Endothelial cell of umbilical vein (primary cell): ENCODE data around the gene PPM1E. TPM values are rescaled to one million over a fixed set of nuclear protein-coding genes. Genes with fewer than 3 reads are reported as not detected.

Experiments used
- BruUV-seq: library from RNA; stranded (reverse); fragments of 400-500 nt; replicated peaks from 2 replicates; lab custom pipeline; 2021; lab: Mats Ljungman, UMichigan
- CTCF ChIA-PET: fragments of 300-600, 350-600 bp; sonication (Branson Sonifier 250); formaldehyde crosslinking; loops from one replicate; lab custom pipeline; 2021; ENCODE audit warnings: antibody characterized with exemption, inconsistent platforms; lab: Charles Lee
- POLR2A ChIA-PET: fragments of 300-600, 350-600 bp; sonication (Branson Sonifier 250); formaldehyde crosslinking; loops from one replicate; lab custom pipeline; 2021; ENCODE audit warnings: antibody characterized with exemption, inconsistent platforms; lab: Charles Lee
- DNase-seq: peaks from one replicate; pipeline ENCODE4 v3.0.0-alpha.2; 2011; ENCODE audit warnings: low read depth, low spot score
- FAIRE-seq: peaks from 2 replicates; lab custom pipeline; 2011; peaks lifted over from hg19 to GRCh38; lab: Jason Lieb, UNC
- H2AFZ ChIP-seq: 2 replicates; pipeline ENCODE4 v1.6.0; 2012; ENCODE audit warnings: low read depth, low read length, control low read depth, inconsistent platforms
- H3K27ac ChIP-seq: 2 replicates; pipeline ENCODE4 v1.5.1; 2011; ENCODE audit warnings: low read depth, mild to moderate bottlenecking, control low read depth, low read length, moderate library complexity; ENCODE audit not compliant: insufficient read depth
- H3K27me3 ChIP-seq, 2 experiments: 2 replicates each; pipeline versions ENCODE4 v1.6.0 to v1.6.1; 2011; ENCODE audit warnings: low read length in 2 of 2, mixed read lengths in 1 of 2; ENCODE audit not compliant: control insufficient read depth in 2 of 2, insufficient read depth in 2 of 2
- H3K36me3 ChIP-seq, 2 experiments: 2 replicates in 1 of 2; 3 replicates in 1 of 2; pipeline ENCODE4 v1.5.1; 2011; ENCODE audit warnings: low read length in 2 of 2, mild to moderate bottlenecking in 1 of 2, moderate library complexity in 1 of 2; ENCODE audit not compliant: control insufficient read depth in 2 of 2, insufficient read depth in 2 of 2; ENCODE audit errors: extremely low read depth in 1 of 2
- H3K4me1 ChIP-seq: 3 replicates; pipeline ENCODE4 v1.5.1; 2011; ENCODE audit warnings: mild to moderate bottlenecking, low read length; ENCODE audit not compliant: control insufficient read depth, insufficient read depth; ENCODE audit errors: extremely low read depth
- H3K4me2 ChIP-seq: 2 replicates; pipeline ENCODE4 v1.6.1; 2011; ENCODE audit warnings: low read length, control low read depth, mixed read lengths; ENCODE audit not compliant: insufficient read depth
- H3K4me3 ChIP-seq, 3 experiments: fragments of 200-600 bp in 1 of 3; sonication (generic), shearing (Covaris generic) in 1 of 3; replicated peaks in 1 of 3; 2 replicates each; pipeline ENCODE4 v1.5.1; 2011 to 2016; ENCODE audit warnings: control low read depth in 3 of 3, low read length in 3 of 3, mild to moderate bottlenecking in 2 of 3, inconsistent platforms in 1 of 3, low read depth in 1 of 3, moderate library complexity in 1 of 3; ENCODE audit not compliant: insufficient read depth in 1 of 3
- H3K79me2 ChIP-seq: 2 replicates; pipeline ENCODE4 v1.6.0; 2012; ENCODE audit warnings: low read length, inconsistent platforms; ENCODE audit not compliant: control insufficient read depth, insufficient read depth
- H3K9ac ChIP-seq: replicated peaks from 2 replicates; pipeline ENCODE3; 2011; ENCODE audit warnings: low read length, control low read depth; ENCODE audit not compliant: insufficient read depth; ENCODE audit errors: extremely low read depth
- H3K9me1 ChIP-seq: replicated peaks from 3 replicates; pipeline ENCODE4 v1.6.0; 2011; ENCODE audit warnings: mild to moderate bottlenecking, low read length; ENCODE audit not compliant: control insufficient read depth, insufficient read depth; ENCODE audit errors: extremely low read depth
- H3K9me3 ChIP-seq: replicated peaks from 2 replicates; pipeline ENCODE4 v1.5.1; 2012; ENCODE audit warnings: low read length, inconsistent platforms; ENCODE audit not compliant: control insufficient read depth, insufficient read depth
- H4K20me1 ChIP-seq: replicated peaks from 2 replicates; pipeline ENCODE3; 2011; ENCODE audit warnings: mild to moderate bottlenecking, low read length; ENCODE audit not compliant: control insufficient read depth, insufficient read depth; ENCODE audit errors: extremely low read depth
- EZH2 ChIP-seq: IDR thresholded peaks from 2 replicates; pipeline ENCODE4 v1.6.1; 2012; ENCODE audit warnings: borderline replicate concordance, low read depth, mild to moderate bottlenecking, moderate library complexity, low read length, inconsistent platforms; ENCODE audit not compliant: severe bottlenecking
- FOS ChIP-seq: IDR thresholded peaks from 2 replicates; pipeline ENCODE4 v1.6.1; 2011; ENCODE audit warnings: mild to moderate bottlenecking, low read length, moderate library complexity, borderline replicate concordance; ENCODE audit not compliant: insufficient read depth
- GATA2 ChIP-seq: IDR thresholded peaks from 2 replicates; pipeline ENCODE4 v1.7.0; 2011; ENCODE audit warnings: low read depth, mild to moderate bottlenecking, moderate library complexity, mixed read lengths, low read length; ENCODE audit not compliant: insufficient read length, insufficient read depth
- JUN ChIP-seq: IDR thresholded peaks from 2 replicates; pipeline ENCODE4 v1.6.1; 2011; ENCODE audit warnings: borderline replicate concordance, low read depth; ENCODE audit not compliant: insufficient read length, insufficient read depth
- MYC ChIP-seq: IDR thresholded peaks from one replicate; pipeline ENCODE4 v1.6.1; 2011; ENCODE audit warnings: mild to moderate bottlenecking, low read depth, low read length
- POLR2A ChIP-seq: IDR thresholded peaks from 2 replicates; pipeline ENCODE4 v1.6.1; 2012; ENCODE audit warnings: low read depth, mild to moderate bottlenecking, control low read depth, low read length
- POLR2AphosphoS5 ChIP-seq: IDR thresholded peaks from 2 replicates; pipeline ENCODE4 v1.6.1; 2012; ENCODE audit warnings: low read depth, mild to moderate bottlenecking, control low read depth, low read length, moderate library complexity; ENCODE audit not compliant: insufficient read depth
- dilution Hi-C: fragments of 300-500 bp; cut with MboI; formaldehyde crosslinking; loops from one replicate; pipeline ENCODE4 v1.15.0; 2019; ENCODE audit warnings: low sequenced_read_pairs; ENCODE audit not compliant: extremely low pct_ligation_motif_present
- intact Hi-C: fragments of 100-400 bp; cut with micrococcal nuclease; formaldehyde crosslinking; loops from one replicate; pipeline ENCODE4 v1.10.0; 2022
- polyA plus RNA-seq, 4 experiments: library from polyadenylated mRNA; depleted of rRNA in 3 of 4; stranded (reverse) in 3 of 4; unstranded in 1 of 4; fragments of >200 nt; gene quantifications; 2 replicates each; pipeline versions ENCODE4 v1.2.1 to v1.2.3, GENCODE V29; 2011 to 2012; ENCODE audit warnings: missing spikeins in 1 of 4
- total RNA-seq: library from RNA; stranded (reverse); gene quantifications from 2 replicates; pipeline ENCODE4 v1.2.3, GENCODE V29; 2021
- TF ChIP-seq, protein P1 (sequence below), 2 donors: IDR thresholded peaks; 1 replicate in 1 of 2; 2 replicates in 1 of 2; pipeline ENCODE4 v1.5.1; 2011; ENCODE audit warnings: low read length in 2 of 2, mild to moderate bottlenecking in 2 of 2, moderate library complexity in 2 of 2, control low read depth in 1 of 2, inconsistent platforms in 1 of 2, low read depth in 1 of 2; ENCODE audit not compliant: insufficient read depth in 1 of 2; ENCODE audit errors: extremely low read depth in 1 of 2
- TF ChIP-seq, protein P2 (sequence below): IDR thresholded peaks from 2 replicates; pipeline ENCODE4 v1.6.1; 2011; ENCODE audit not compliant: insufficient read depth, insufficient read length

Gene PPM1E
- total and polyA plus RNA-seq, 2 donors (not counting 3 experiments of a cell fraction or from before 2014, with no cell fraction given), result 0.01 TPM; not detected in 1

- no TSS peak for BruUV-seq
- intact Hi-C loops (no loop called here), dilution Hi-C loops (no loop called here)
- H2AFZ ChIP-seq, result no peak overlapping the region
- ChIA-PET CTCF (interaction anchor here (1.0 kb wide), 1 partner anchor 10 kb away, joined by 3 read pairs; no protein-coding TSS in a partner anchor), POLR2A (no interaction called here)
- no peaks in the 10 kb centered on the region for H4K20me1 ChIP-seq
- H3K27ac ChIP-seq, result no peak overlapping the region
- H3K4me2 ChIP-seq, result no peak overlapping the region
- no peaks in the 10 kb centered on the region for H3K79me2 ChIP-seq
- DNase-seq (peak; percentile 46), FAIRE-seq (peak; percentile 37)
- TF ChIP-seq POLR2AphosphoS5 (no peak), GATA2 (no peak), FOS (no peak), POLR2A (no peak), MYC (no peak), JUN (no peak), EZH2 (no peak)
- TF ChIP-seq, protein P1, sequence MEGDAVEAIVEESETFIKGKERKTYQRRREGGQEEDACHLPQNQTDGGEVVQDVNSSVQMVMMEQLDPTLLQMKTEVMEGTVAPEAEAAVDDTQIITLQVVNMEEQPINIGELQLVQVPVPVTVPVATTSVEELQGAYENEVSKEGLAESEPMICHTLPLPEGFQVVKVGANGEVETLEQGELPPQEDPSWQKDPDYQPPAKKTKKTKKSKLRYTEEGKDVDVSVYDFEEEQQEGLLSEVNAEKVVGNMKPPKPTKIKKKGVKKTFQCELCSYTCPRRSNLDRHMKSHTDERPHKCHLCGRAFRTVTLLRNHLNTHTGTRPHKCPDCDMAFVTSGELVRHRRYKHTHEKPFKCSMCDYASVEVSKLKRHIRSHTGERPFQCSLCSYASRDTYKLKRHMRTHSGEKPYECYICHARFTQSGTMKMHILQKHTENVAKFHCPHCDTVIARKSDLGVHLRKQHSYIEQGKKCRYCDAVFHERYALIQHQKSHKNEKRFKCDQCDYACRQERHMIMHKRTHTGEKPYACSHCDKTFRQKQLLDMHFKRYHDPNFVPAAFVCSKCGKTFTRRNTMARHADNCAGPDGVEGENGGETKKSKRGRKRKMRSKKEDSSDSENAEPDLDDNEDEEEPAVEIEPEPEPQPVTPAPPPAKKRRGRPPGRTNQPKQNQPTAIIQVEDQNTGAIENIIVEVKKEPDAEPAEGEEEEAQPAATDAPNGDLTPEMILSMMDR (IDR thresholded peaks at IDR 0.05; ENCODE audit: extremely low read depth in 1 of 2, insufficient read depth in 1 of 2, low read depth in 1 of 2, low read length in 2 of 2), result no peak
- TF ChIP-seq, protein P2, sequence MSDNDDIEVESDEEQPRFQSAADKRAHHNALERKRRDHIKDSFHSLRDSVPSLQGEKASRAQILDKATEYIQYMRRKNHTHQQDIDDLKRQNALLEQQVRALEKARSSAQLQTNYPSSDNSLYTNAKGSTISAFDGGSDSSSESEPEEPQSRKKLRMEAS, result no peak
- H3K4me3 ChIP-seq, result no peak overlapping the region
- peaks cover 2% of the 10 kb centered on the region for H3K4me1 ChIP-seq
- no peaks in the 10 kb centered on the region for H3K9me3 ChIP-seq
- H3K36me3 ChIP-seq, result no peaks in the 10 kb centered on the region
- no peaks in the 10 kb centered on the region for H3K9me1 ChIP-seq
- H3K27me3 ChIP-seq, result no peaks in the 10 kb centered on the region
- H3K9ac ChIP-seq, result no peak overlapping the region
Observed at GRCh38 chr17:58786586-58787295, 31.1 kb downstream of the PPM1E start.
